Medulla oblongata (tissue), 1 donor: ENCODE measurements around the gene GABBR1.

Experiments used
- DNase-seq: peaks from one replicate; pipeline ENCODE4 v3.0.0-alpha.2; 2015; ENCODE audit errors: extremely low spot score

The GABBR1 gene

DNA sequence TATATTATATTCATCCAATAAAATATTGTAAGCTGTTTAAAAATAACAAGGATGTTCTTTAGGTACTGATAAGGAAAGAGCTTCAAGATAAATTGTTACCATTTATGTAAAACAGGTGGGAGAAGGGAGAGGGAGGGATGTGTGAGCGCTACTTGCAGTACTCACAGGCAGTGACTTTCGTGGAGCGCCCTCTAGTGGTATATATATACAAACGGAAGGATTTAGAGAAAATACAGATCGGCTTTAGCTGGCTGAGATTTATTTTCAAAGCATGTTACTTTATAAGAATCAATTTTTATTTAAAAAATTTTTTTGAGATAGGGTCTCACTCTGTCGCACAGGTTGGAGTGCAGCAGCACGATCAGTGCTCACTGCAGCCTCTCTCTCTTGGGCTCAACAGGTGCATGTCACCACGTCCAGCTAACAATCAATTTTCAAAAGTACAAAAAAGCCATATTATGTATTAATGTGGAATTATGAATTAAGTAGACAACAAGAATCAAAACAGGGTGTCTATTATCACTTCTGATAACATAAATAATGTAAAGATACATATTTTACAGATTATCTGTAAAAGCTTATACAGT lies 20.6 kb upstream of the GABBR1 start:
- peak; percentile 91 for DNase-seq

DNA sequence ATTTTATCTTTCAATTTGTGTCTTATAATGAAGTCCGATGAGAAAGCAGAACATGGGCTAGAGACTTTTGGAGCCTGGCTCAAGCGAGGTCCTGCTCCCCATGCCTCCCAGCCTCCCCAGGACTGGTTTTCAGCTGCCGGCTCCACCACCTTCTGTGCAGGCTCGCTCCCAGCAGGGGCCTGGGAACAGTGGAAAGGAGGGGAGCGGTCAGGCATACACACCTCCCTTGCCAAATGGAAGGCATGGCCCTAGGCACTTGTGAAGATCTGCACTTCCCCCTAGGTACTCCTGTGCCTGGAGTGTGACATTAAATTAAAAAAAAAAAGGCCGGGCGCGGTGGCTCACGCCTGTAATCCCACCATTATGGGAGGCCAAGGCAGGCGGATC lies 19.2 kb upstream of the GABBR1 start:
- no peak for DNase-seq

DNA sequence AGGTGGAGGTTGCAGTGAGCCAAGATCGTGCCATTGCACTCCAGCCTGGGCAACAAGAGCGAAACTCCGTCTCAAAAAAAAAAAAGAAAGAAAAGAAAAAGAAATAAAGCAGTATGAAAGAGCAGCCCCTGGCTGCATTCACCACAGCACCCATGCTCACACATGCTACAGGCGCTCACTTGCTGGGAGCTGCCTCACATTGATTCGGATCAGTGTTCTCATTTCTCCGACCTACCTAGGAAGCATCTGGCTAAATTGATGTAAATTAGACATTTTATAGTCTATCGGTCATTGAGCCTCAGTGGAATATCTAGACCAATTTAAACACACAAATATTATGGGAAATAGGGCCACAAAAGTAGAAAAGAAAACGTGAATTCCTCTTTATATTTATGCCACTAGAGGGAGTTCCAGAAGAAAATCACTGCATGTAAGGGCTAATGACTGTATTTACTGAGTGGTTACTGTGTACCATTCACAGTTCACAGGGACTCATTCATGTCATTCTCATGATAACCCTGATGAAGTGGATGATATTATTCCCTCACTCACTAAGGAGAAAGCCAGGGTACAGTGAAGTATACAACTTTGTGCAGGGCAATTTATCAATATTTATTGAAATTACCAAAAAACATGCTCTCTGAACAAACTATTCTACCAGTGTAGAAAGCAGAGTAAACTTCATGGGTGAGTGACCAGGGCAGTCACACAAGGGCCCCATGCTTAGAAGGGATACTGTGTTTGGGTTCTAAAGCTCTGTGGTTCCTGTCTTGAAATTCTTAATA lies 18.6 kb upstream of the GABBR1 start:
- DNase-seq, result no peak

DNA sequence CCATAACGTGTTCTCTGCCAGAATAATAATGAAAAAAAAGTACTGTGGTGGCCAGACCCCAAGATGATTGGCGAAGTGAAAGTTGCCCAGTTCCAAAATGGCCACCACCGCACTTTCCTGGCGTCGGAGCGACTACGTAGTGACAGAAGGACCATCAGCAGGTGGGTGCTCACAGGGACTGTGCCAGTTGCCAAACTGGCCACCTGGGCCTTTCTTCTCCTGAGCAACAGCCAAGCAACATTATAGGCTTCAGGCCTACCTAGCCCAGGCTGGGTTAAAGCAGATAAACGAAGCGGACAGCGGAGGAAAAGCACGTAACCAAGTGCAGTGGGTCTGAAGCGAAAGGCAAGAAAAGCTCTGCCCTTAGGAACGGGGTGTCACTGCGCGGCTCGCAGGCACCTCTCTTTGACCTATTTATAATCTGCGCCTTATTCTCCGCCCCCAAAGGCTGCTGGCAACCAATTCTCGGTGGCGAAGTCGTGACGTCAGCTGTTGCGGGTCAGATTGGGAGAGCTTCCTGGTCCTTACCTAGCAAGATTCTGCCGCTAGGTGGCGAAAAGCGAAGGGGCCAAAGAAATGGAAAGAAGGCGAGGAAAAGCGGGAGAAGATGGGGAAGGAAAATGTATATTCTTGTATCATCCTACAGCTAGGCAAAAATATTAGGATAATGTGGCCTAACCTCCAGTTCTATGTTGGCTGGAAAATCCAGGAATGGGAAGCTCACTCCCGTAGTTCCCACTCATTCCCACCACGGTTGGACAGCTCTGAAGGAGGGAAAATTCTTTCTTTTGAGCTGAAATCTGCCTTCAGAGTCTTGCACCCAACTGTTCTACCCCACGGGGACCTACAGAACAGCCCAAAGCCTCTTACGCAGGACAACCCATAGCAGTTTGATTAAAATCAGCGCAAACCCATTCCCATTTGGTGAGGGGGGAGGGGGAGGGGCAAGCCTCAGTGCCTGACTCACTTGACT lies 17.0 kb upstream of the GABBR1 start:
- DNase-seq, result peak; percentile 100

DNA sequence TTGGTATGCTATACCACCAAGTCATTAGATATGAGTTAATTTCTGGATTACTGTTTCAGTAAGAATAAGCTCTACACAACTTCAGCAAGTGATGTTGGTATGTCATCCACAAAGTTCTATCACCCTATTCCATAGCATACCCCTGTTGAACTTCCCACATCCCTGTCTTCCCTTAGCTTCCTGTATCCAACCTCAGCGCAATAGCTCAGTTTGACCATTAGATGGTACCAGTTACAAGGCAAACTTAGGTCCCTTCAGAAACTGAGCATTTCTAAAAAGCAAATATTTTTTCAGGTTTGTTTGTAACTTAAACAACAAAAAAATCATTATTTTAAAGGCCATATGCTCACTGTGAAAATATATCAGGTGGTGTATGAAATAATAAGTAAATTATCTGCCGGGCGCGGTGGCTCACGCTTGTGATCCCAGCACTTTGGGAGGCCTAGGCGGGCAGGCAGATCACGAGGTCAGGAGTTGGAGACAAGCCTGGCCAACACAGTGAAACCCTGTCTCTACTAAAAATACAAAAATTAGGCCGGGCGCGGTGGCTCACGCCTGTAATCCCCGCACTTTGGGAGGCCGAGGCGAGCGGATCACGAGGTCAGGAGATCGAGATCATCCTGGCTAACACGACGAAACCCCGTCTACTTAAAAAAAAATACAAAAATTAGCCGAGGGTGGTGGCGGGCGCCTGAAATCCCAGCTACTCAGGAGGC lies 15.1 kb upstream of the GABBR1 start:
- DNase-seq, result no peak

DNA sequence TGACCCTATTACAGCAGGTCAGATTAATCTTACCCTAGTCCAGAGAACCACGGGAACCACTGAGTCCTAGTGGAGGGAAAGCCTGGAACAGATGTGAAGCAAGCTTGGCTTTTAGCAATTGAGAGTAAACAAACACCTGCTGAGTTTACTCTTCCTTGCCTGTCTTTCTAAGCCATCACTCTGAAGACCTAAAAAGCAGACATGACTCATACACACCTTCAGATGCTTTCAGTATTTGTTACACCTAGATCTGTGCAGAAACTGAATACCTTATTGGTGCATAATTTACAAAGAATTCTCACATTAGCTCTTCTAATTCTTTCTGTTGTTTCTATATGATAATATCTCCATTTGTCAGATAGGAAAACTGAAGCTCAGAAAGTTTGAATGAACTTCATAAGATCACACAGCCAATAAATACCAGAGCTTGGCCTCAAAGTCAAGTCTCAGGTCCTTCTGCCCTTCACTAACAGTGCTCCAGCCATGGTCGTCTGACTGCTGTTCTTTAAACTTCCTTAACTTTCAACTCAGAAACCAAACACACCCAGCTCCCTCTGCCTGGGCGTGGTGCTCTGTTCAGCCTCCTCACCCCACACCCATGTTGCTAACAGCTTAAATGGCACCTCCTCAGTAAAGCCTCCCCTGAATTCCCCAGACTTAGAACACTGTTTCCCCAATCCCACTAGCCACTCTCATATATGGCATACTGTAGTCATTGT lies 8.6 kb upstream of the GABBR1 start:
- DNase-seq, result no peak

DNA sequence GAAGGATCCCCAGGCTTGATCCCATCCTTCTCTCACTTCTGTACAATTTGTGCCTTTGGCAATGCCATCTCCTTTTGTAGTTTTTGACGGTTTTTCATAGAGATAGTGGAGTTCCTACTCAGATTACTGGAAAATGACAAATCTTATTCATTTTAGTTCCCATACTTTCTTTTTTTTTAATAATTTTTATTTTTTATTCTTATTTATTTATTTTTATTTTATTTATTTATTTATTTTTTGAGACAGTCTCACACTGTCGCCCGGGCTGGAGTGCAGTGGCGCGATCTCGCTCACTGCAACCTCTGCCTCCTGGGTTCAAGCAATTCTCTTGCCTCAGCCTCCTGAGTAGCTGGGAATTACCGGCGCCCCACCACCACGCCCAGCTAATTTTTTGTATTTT lies 4.3 kb upstream of the GABBR1 start:
- DNase-seq, result no peak

DNA sequence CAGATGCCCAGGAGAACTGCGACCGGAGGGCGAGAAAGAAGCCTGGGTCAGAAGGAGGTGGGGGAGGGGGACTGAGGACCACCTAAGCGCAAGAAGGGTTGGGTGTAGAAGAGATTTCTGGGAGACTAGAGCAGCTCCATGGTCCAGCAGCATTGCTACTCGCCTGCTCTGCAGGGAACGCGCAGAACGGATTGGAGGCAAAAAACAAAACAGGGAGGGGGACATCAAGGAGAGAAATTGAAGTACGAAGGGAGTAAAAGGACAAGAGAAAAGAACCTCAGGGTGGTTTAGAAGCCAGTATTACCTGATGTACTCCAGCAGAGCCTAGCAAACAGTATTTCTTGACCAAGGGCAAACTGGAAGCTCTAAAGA lies 537 bp upstream of the GABBR1 start:
- peak; percentile 36 for DNase-seq

DNA sequence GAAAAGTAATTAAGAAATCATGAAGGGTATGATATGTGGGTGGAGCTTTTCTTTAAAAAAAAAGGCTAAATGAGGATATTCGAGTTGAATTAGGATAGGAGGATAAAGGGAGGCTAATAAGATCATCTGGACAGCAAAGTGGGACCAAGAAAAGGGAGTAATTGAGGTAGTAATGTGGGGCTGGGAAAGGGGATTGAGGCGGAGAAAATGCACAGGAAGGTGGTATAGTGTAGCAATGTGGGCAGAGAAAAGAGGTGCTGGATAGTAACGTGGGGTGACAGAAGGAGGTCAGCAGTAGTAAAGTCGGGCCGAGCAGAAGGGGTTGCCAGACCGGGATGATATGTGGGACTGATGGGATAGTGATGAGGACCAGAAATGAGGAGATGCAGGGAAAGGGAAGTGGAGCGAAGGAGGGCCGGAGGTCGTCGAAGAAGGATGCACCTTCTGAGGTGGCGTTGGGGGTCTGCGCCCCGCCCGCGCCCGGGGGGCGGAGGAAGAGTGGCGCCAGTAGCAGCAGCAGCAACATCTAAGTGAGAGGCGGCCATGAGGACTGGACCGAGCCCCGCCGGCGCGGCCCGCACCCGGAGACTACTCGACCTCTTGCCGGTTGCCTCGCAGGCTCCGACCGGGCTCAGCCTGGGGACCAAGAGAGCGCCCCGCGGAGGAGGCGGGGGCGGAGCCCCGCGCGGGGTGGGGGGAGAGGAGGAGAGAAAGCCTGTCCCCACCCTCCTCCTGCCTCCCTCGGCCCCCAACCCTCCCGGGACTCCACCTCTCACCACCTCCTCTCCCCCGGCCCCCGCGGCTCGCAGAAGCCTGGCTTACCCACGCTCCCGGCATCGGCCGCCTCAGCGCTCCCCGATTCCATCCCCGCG lies 887 bp downstream of the GABBR1 start:
- DNase-seq, result peak; percentile 64

DNA sequence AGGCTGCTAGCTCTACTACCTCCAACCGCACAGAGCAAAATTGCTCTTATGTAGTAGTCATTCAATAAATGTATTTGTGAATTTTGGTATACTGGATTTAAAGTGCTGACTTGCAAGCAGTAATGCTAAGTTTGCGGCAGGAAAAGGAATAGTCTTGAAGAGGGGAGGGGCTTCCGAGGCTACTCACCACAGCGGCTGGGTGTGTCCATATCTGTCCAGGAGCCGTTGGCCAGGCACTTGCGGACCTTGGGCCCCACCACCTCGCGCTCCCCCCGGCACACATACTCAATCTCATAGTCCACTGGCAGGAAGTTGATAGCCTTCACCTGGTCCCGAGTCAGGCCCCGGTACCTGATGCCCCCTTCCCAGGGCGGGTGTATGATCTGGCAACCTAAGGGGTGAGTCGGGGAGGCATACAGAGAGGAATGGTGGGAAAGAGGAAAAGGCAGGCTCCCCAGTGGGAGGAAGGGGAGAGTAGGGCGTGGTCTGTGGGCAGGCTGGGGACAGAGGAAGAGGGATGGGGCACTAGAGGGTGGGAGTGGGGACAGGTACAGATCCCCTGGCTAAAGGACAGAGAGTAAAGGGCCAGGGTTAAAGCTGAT lies 1.7 kb downstream of the GABBR1 start:
- DNase-seq, result no peak

DNA sequence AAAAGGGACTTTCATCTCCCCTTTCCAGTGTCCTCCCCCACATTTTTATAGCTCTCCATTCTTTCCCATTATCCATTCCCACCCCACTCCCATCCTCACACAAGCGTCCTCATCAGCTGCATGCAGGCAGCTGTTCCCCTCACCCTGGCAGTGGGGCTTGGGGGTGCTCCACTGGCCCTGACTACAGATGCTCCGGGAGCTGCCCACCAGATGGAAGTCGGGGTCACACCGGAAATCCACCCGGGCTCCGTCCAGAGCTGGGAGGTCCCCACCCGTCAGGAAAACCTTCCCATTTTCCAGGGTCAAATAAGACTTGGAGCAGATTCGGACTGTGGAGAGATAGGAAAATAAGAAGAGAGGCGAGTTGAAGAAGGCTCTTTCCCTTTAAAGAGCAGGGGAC lies 2.7 kb downstream of the GABBR1 start:
- no peak for DNase-seq

DNA sequence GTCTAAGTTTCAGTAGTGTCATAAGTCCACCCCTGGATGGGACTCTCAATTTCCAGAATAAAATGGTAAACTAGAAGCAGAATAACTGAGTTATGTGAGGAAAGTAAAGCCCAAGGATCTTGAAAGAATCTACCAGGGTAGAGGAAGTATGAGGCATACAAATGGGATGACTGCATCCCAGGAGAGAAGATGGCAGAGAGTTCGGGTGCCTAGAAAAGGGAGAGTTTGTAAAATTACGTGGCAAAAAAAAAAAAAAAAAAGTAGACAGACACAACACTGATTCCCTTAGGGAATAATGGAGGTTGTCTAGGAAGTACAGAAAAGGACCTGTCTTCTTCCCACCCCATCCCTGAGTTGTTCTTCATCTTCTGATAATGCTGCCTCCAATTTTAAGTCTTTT lies 3.4 kb downstream of the GABBR1 start:
- no peak for DNase-seq

DNA sequence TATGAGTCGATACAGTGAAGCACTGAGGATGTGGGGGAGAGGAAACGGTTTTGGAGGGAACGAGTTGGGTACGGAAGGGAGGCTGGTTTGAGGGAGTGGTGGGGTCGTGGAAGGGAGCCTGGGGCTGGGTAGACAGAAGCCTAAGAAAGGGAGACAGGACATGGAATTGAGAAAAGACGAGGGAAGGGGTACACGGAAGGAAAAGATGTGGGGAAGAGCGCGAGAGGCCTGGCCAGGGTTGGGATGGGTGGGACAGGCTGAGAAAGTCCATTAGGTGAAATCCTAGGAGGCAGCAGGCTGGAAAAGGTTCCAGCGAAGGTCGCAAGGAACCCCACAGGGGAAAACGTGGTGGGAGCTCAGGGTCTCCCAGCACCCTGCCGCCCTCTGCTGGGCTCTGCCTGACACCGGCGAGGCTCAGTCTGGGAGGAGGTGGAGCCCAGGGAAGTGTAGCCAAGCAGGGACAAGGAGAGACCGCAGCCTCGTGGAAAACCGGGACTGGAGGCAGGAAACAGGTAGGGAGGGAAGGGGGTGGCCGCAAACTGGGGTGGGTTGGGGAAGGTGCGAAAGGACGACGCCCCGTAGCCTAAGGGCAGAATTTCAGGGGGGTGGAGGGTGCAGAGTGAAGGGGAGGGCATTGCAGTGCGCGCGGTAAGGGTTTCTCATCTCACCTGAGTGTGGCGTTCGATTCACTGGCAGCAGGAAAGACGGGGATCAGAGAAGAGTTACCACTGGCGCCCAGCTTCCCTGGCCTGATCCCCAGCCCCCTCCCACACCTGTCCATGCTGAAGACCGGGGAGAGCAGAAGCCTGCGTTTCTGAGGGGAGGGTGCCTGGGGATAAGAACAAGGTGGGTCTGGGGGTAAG lies 4.3 kb downstream of the GABBR1 start:
- peak; percentile 83 for DNase-seq

DNA sequence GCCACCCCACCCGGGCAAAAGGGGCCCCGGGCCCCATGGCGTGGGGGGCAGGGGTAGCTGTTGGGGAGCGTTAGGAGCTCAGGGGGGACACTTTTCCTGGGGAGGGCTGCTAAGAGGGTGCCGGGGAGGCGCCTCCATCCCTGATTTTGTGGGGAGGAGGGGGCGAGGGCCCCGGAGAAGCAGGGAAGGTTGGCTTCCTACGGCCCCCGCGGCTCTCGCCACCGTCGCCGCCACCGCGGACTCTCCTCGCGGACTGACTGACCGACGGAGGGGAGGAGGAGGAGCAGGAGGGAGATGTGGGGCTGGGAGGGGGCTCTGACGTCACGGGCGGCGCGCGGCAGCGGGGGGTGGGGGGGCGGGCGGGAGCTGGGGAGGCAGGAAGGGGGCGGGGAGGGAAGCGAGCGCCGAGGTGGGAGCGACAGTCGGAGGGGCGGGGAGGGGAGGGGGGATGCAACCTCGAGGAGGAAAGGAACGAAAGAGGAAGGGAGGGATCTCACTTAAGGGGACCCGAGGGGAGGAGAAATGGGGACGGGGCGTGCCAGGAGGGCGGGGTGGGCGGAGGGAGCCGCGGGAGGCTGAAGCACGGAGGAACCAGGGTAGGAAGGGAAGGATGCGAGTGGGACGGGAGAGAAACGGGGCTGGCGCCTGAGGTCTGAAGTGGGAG lies 5.1 kb downstream of the GABBR1 start:
- peak; percentile 53 for DNase-seq

DNA sequence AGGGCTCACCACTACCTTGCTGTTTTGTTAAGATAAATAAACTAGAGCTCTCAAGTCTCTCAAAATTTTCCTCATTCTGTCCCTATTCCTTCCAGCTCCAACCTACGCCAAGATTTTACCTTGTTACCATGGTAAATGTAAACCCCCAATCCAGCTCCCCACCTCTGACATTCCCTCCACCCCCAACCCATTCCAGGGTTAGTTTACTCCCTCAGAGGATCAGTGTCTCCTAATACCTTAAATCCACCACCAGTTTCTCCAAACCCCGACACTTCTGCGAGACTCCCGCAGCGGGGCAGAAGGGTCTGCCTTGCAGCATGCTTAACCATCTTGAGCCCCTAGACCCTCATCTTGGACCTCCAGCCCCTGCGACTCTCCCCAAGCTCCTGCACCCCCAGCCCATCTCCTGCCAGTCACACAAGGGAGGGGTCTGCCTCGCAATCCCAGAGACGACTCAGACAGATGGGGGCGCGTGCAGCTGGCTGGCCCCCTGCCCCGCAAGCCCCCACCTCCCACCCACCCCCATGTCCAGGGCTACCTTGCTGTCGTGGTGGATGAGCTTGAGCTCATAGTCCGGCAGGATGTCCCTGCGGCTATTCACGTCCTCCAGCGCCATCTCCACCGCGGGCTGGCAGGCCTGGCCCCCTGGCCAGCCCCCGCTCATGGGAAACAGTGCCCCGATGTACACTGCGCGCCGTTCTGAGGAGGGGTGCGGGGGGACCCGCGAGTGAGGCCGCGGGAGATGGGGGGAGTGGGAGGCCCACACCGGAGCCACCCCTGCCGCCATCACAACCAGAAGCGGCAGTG lies 5.8 kb downstream of the GABBR1 start:
- DNase-seq, result no peak

DNA sequence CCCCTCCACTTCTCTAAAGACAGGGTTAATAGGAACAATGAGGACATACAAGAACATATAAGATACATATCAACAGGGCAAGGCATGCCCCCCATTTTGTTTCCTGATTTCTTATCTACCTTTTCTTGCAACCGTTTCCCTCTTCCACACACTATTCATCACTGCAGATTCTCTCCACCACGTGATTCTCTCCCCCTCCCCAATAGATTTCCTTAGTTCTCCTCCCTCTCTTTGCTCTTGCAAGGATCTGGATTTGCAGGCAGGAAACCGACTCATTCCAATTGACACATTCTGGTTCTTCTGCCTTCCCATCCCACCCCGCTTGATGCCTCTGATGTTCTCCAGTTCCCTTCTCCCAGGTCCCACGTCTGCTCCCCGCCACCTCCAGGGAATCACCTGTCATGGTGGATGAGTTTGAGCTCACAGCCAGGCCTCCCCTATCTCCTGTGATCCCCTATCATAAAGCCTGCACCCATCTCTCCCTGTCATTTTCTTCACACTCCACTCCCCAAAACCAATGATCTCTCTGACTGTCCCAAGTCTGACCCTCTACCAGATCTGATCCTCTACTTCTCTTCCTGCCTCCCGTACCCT lies 7.5 kb downstream of the GABBR1 start:
- no peak for DNase-seq

DNA sequence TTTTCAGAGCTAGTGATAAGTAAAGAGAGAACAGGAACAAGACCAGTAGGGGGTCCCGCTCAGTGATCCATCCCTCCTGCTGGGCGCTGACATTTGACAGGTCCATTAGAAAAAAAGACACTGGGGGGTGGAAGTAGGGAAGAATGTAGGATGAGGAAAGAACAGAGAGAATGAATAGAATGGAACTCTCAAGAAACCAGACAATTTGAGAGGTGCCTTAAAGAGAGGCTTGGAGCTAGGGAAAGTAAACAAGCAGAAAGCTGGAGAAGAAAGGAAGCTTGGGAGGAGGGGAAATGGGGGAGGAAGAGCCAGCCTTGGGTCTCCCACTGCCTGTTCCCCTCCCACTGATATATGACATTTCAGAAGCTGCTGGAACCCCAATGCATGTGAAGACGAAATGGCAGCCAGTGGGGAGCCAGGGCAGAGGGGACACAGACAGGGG lies 8.4 kb downstream of the GABBR1 start:
- DNase-seq, result no peak
